Endodermal cell (in vitro differentiated cells): Measurements from ENCODE around the gene TRPM3. TPM values are rescaled to one million over a fixed set of nuclear protein-coding genes. Genes with fewer than 3 reads are reported as not detected.

ENCODE experiments used
- DNase-seq: peaks from one replicate; pipeline ENCODE4 v3.0.0-alpha.2; 2017
- H3K27ac ChIP-seq: 2 replicates; pipeline ENCODE4 v1.5.1; 2013; ENCODE audit warnings: mild to moderate bottlenecking, low read depth, low read length, moderate library complexity
- H3K27me3 ChIP-seq: 2 replicates; pipeline ENCODE4 v1.6.1; 2013; ENCODE audit warnings: mild to moderate bottlenecking, low read length, moderate library complexity; ENCODE audit not compliant: insufficient read depth, control insufficient read depth, poor library complexity, severe bottlenecking
- H3K36me3 ChIP-seq: 2 replicates; pipeline ENCODE4 v1.7.0; 2013; ENCODE audit warnings: mild to moderate bottlenecking, low read length, moderate library complexity; ENCODE audit not compliant: control insufficient read depth, insufficient read depth
- H3K4me1 ChIP-seq: one replicate; pipeline ENCODE4 v1.7.0; 2013; ENCODE audit warnings: low read length; ENCODE audit not compliant: control insufficient read depth, insufficient read depth
- H3K4me3 ChIP-seq: 2 replicates; pipeline ENCODE4 v1.5.1; 2013; ENCODE audit warnings: mild to moderate bottlenecking, low read length, moderate library complexity
- H3K9ac ChIP-seq: 2 replicates; pipeline ENCODE4 v1.6.1; 2013; ENCODE audit warnings: mild to moderate bottlenecking, low read length, moderate library complexity; ENCODE audit not compliant: poor library complexity, severe bottlenecking; ENCODE audit errors: extremely low read depth
- H3K9me3 ChIP-seq: 2 replicates; pipeline ENCODE4 v1.6.1; 2013; ENCODE audit warnings: mild to moderate bottlenecking, low read length, moderate library complexity; ENCODE audit not compliant: control insufficient read depth
- H3K27ac Mint-ChIP-seq: 2 replicates; pipeline ENCODE4 v1.8.0; 2020; ENCODE audit warnings: mixed read lengths
- H3K27me3 Mint-ChIP-seq: 2 replicates; pipeline ENCODE4 v1.8.0; 2021; ENCODE audit warnings: mild to moderate bottlenecking, mixed read lengths; ENCODE audit not compliant: insufficient read depth
- H3K36me3 Mint-ChIP-seq: 2 replicates; pipeline ENCODE4 v1.8.0; 2020; ENCODE audit warnings: low read depth, mixed read lengths
- H3K4me1 Mint-ChIP-seq: 2 replicates; pipeline ENCODE4 v1.8.0; 2020; ENCODE audit warnings: mixed read lengths
- H3K4me3 Mint-ChIP-seq: 2 replicates; pipeline ENCODE4 v1.8.0; 2020; ENCODE audit warnings: mild to moderate bottlenecking, moderate library complexity, mixed read lengths
- H3K9me3 Mint-ChIP-seq: 2 replicates; pipeline ENCODE4 v1.8.0; 2020; ENCODE audit warnings: mild to moderate bottlenecking, mixed read lengths
- CTCF ChIP-seq: fragments of 200-600 bp; sonication (generic); conservative IDR thresholded peaks from 2 replicates; pipeline ENCODE4 v1.5.0; 2021; ENCODE audit warnings: antibody characterized with exemption, mild to moderate bottlenecking
- WGBS, 2 experiments: methylation state at CpG; one replicate each; pipeline versions ENCODE4 v1.1.5 to v1.1.7; 2013; ENCODE audit warnings: missing lambda C conversion rate in 2 of 2, mixed read lengths in 1 of 2; ENCODE audit not compliant: insufficient coverage in 1 of 2, insufficient read length in 1 of 2; 5-methylcytosine and 5-hydroxymethylcytosine counted together
- total RNA-seq, 2 donors: library from RNA; stranded (reverse); fragmentation: NEBNext Ultra II Directional in 1 of 2; extraction: Animal tissue kit (Norgen Biotek cat#: 25700) in 1 of 2; gene quantifications; 2 replicates in 1 of 2; 3 replicates in 1 of 2; pipeline ENCODE4 v1.2.1, GENCODE V29; 2021

The TRPM3 gene
- total RNA-seq, 2 donors from 2014 or later: 1.8 to 2.5 TPM

GRCh38 chr9:70551801-70552200, 569.6 kb downstream of the TRPM3 start:
- DNase-seq: no peak
- Mint-ChIP-seq H3K9me3 (no peaks in the 10 kb centered on the region), H3K27ac (no peak overlapping the region), H3K27me3 (no peaks in the 10 kb centered on the region), H3K4me3 (no peak overlapping the region), H3K36me3 (no peaks in the 10 kb centered on the region), H3K4me1 (peaks cover 17% of the 10 kb centered on the region)
- H3K36me3 ChIP-seq: no peaks in the 10 kb centered on the region
- no peaks in the 10 kb centered on the region for H3K27me3 ChIP-seq
- WGBS, 2 experiments: 89 to 93% methylated on average over 2 to 3 of the region's 3 CpGs
- H3K4me3 ChIP-seq: no peak overlapping the region
- H3K4me1 ChIP-seq: no peaks in the 10 kb centered on the region
- H3K27ac ChIP-seq: no peak overlapping the region
- H3K9ac ChIP-seq: no peak overlapping the region
- no peak for TF ChIP-seq CTCF
- H3K9me3 ChIP-seq: no peaks in the 10 kb centered on the region

- Mint-ChIP-seq H3K27ac (no peak overlapping the region), H3K4me1 (peaks cover 17% of the 10 kb centered on the region)
Measured at GRCh38 chr9:70551396-70551795, 570.0 kb downstream of the TRPM3 start.

GRCh38 chr9:70549926-70550325, 571.5 kb downstream of the TRPM3 start:
- no peaks in the 10 kb centered on the region for H3K27me3 ChIP-seq
- TF ChIP-seq CTCF: no peak
- H3K4me3 ChIP-seq: no peak overlapping the region
- Mint-ChIP-seq H3K4me1 (peaks cover 14% of the 10 kb centered on the region), H3K9me3 (no peaks in the 10 kb centered on the region), H3K27me3 (no peaks in the 10 kb centered on the region), H3K27ac (no peak overlapping the region), H3K4me3 (no peak overlapping the region), H3K36me3 (no peaks in the 10 kb centered on the region)
- 67% methylated on average over 1 of the region's 1 CpG; no CpG with 5 or more reads in 1 of the 2 experiments for WGBS, 2 experiments
- H3K9me3 ChIP-seq: no peaks in the 10 kb centered on the region
- no peaks in the 10 kb centered on the region for H3K36me3 ChIP-seq
- no peak for DNase-seq
- no peak overlapping the region for H3K9ac ChIP-seq
- H3K4me1 ChIP-seq: no peaks in the 10 kb centered on the region
- no peak overlapping the region for H3K27ac ChIP-seq

More at GRCh38 chr9:70551396-70551795, 570.0 kb downstream of the TRPM3 start:
- H3K4me3 ChIP-seq: no peak overlapping the region
- no peak for TF ChIP-seq CTCF
- Mint-ChIP-seq H3K9me3 (no peaks in the 10 kb centered on the region), H3K27me3 (no peaks in the 10 kb centered on the region), H3K36me3 (no peaks in the 10 kb centered on the region), H3K4me3 (no peak overlapping the region)
- H3K27me3 ChIP-seq: no peaks in the 10 kb centered on the region
- no peak overlapping the region for H3K9ac ChIP-seq
- no peaks in the 10 kb centered on the region for H3K36me3 ChIP-seq
- H3K9me3 ChIP-seq: no peaks in the 10 kb centered on the region
- no peaks in the 10 kb centered on the region for H3K4me1 ChIP-seq
- no peak for DNase-seq
- no peak overlapping the region for H3K27ac ChIP-seq
- WGBS, 2 experiments: 96 to 100% methylated on average over 2 to 4 of the region's 4 CpGs
